ENCODE results near the gene PMIS2.
"Not testable (repeated sequence)": the region's sequence is repeated elsewhere in the genome, so short reads cannot be mapped to it uniquely, and the experiment has no call there.

PMIS2 gene

DNA sequence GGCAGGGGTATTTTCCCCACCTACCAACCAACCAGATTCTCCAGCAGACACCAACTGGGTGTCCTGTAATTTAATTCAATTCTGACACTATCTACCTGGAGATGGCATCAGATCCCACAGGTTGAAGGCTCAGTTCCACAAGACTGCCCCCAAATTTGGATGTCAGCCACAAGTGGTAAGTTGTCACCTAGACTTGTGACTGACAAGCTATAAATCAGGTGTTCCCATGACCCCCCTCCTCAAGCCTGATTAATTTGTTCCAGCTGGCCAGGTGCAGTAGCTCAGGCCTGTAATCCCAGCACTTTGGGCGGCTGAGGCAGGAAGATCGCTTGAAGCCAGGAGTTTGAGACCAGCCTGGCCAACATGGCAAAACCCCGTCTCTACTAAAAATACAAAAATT is 16.0 kb downstream of the PMIS2 start:
- TF ChIP-seq, protein P1, sequence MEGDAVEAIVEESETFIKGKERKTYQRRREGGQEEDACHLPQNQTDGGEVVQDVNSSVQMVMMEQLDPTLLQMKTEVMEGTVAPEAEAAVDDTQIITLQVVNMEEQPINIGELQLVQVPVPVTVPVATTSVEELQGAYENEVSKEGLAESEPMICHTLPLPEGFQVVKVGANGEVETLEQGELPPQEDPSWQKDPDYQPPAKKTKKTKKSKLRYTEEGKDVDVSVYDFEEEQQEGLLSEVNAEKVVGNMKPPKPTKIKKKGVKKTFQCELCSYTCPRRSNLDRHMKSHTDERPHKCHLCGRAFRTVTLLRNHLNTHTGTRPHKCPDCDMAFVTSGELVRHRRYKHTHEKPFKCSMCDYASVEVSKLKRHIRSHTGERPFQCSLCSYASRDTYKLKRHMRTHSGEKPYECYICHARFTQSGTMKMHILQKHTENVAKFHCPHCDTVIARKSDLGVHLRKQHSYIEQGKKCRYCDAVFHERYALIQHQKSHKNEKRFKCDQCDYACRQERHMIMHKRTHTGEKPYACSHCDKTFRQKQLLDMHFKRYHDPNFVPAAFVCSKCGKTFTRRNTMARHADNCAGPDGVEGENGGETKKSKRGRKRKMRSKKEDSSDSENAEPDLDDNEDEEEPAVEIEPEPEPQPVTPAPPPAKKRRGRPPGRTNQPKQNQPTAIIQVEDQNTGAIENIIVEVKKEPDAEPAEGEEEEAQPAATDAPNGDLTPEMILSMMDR (IDR thresholded peaks at IDR 0.05; ENCODE audit: low read length): no peak
- TF ChIP-seq EZH2 (IDR thresholded peaks at IDR 0.05; ENCODE audit: borderline replicate concordance, low read length): no peak
- Histone ChIP-seq H3K9me2 (ENCODE audit: low read depth, low read length) (no peaks in the 10 kb centered on the region), H3K27ac (ENCODE audit: low read depth, low read length, poor library complexity, severe bottlenecking) (no peak overlapping the region), H3K4me2 (ENCODE audit: low read length) (no peak overlapping the region), H3K36me3 (ENCODE audit: insufficient read depth, low read length) (no peaks in the 10 kb centered on the region), H3K27me3 (ENCODE audit: insufficient read depth, low read length) (no peaks in the 10 kb centered on the region), H2AFZ (ENCODE audit: low read length) (no peak overlapping the region), H3K9me3 (ENCODE audit: low read length) (no peaks in the 10 kb centered on the region), H3F3A (ENCODE audit: insufficient read depth, low read length) (no peaks in the 10 kb centered on the region), H3K4me1 (ENCODE audit: insufficient read depth, low read length, severe bottlenecking) (no peaks in the 10 kb centered on the region), H4K20me1 (ENCODE audit: insufficient read depth, low read length) (no peaks in the 10 kb centered on the region), H3K79me2 (ENCODE audit: insufficient read depth, low read length) (no peaks in the 10 kb centered on the region), H3K4me3 (ENCODE audit: low read depth, low read length, poor library complexity, severe bottlenecking) (no peak overlapping the region), H3K9ac (ENCODE audit: low read length) (no peak overlapping the region)

DNA sequence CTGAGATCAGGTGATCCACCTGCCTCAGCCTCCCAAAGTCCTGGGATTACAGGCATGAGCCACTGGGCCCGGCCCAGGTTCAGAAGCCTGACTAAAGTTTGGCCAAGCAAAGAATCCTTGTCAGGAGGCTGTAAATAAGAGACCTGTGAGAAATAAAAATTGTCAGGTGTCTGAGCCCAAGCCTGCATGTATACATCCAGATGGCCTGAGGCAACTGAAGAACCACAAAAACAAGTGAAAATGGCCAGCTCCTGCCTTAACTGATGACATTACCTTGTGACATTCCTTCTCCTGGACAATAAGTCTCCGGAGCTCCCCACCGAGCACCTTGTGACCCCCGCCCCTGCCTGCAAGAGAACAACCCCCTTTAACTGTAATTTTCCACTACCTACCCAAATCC is 18.5 kb downstream of the PMIS2 start:
- H3K9ac ChIP-seq (ENCODE audit: low read length); H2AFZ ChIP-seq (ENCODE audit: low read length); H3K36me3 ChIP-seq (ENCODE audit: insufficient read depth, low read length); H3K4me3 ChIP-seq (ENCODE audit: low read depth, low read length, poor library complexity, severe bottlenecking); H3K4me1 ChIP-seq (ENCODE audit: insufficient read depth, low read length, severe bottlenecking); H3K4me2 ChIP-seq (ENCODE audit: low read length); H3K27me3 ChIP-seq (ENCODE audit: insufficient read depth, low read length); H3K79me2 ChIP-seq (ENCODE audit: insufficient read depth, low read length); H3K9me3 ChIP-seq (ENCODE audit: low read length); H3K9me2 ChIP-seq (ENCODE audit: low read depth, low read length); H3K27ac ChIP-seq (ENCODE audit: low read depth, low read length, poor library complexity, severe bottlenecking); H4K20me1 ChIP-seq (ENCODE audit: insufficient read depth, low read length); H3F3A ChIP-seq (ENCODE audit: insufficient read depth, low read length): not testable (repeated sequence)

DNA sequence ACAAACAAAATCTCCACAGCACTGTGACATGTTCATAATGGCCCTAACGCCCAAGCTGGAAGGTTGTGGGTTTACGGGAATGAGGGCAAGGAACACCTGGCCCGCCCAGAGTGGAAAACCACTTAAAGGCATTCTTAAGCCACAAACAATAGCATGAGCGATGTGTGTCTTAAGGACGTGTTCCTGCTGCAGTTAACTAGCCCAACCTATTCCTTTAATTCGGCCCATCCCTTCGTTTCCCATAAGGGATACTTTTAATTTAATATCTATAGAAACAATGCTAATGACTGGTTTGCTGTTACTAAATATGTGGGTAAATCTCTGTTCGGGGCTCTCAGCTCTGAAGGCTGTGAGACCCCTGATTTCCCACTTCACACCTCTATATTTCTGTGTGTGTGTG is 21.2 kb downstream of the PMIS2 start:
- H3K4me1 ChIP-seq (ENCODE audit: insufficient read depth, low read length, severe bottlenecking): peaks cover 22% of the 10 kb centered on the region
- H3K9me2 ChIP-seq (ENCODE audit: low read depth, low read length); H3K79me2 ChIP-seq (ENCODE audit: insufficient read depth, low read length); H2AFZ ChIP-seq (ENCODE audit: low read length); H4K20me1 ChIP-seq (ENCODE audit: insufficient read depth, low read length); H3K27ac ChIP-seq (ENCODE audit: low read depth, low read length, poor library complexity, severe bottlenecking); H3K4me3 ChIP-seq (ENCODE audit: low read depth, low read length, poor library complexity, severe bottlenecking); H3F3A ChIP-seq (ENCODE audit: insufficient read depth, low read length); H3K27me3 ChIP-seq (ENCODE audit: insufficient read depth, low read length); H3K9ac ChIP-seq (ENCODE audit: low read length); H3K36me3 ChIP-seq (ENCODE audit: insufficient read depth, low read length); H3K4me2 ChIP-seq (ENCODE audit: low read length); H3K9me3 ChIP-seq (ENCODE audit: low read length): not testable (repeated sequence)

DNA sequence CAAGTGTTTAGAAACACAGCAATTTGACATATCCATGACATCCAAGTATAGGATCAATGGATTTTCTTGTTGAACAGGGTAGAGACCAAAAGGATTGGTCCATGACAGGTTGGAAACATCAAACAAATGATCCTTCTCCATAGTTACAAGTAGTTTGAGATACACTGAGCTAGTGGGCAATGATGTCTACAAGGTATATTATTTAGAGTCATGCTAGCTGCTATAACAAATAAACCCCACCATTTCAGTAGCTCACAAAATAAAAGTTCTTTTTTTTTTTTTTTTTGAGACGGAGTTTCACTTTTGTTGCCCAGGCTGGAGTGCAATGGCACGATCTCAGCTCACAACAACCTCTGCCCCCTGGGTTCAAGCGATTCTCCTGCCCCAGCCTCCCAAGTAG is 21.7 kb downstream of the PMIS2 start:
- H4K20me1 ChIP-seq (ENCODE audit: insufficient read depth, low read length): no peaks in the 10 kb centered on the region

More for the DNA sequence above, 21.7 kb downstream of the PMIS2 start:
- Histone ChIP-seq H3K4me2 (ENCODE audit: low read length) (no peak overlapping the region), H3K79me2 (ENCODE audit: insufficient read depth, low read length) (no peaks in the 10 kb centered on the region), H3K36me3 (ENCODE audit: insufficient read depth, low read length) (no peaks in the 10 kb centered on the region), H3K9ac (ENCODE audit: low read length) (no peak overlapping the region), H3K27me3 (ENCODE audit: insufficient read depth, low read length) (no peaks in the 10 kb centered on the region), H3K9me2 (ENCODE audit: low read depth, low read length) (no peaks in the 10 kb centered on the region), H3K27ac (ENCODE audit: low read depth, low read length, poor library complexity, severe bottlenecking) (no peak overlapping the region), H3K4me1 (ENCODE audit: insufficient read depth, low read length, severe bottlenecking) (peaks cover 22% of the 10 kb centered on the region), H2AFZ (ENCODE audit: low read length) (no peak overlapping the region), H3K4me3 (ENCODE audit: low read depth, low read length, poor library complexity, severe bottlenecking) (no peak overlapping the region), H3K9me3 (ENCODE audit: low read length) (peaks cover 3% of the 10 kb centered on the region; the same call in 1 of the 2 replicates), H3F3A (ENCODE audit: insufficient read depth, low read length) (no peaks in the 10 kb centered on the region)
- TF ChIP-seq, protein P1 (IDR thresholded peaks at IDR 0.05; ENCODE audit: low read length): no peak
- TF ChIP-seq EZH2 (IDR thresholded peaks at IDR 0.05; ENCODE audit: borderline replicate concordance, low read length): no peak

All from OCI-LY1 (cell line).